SK-N-SH treated with all-trans-retinoic acid at 6 μM for 48 hours (cell line): Measurements from ENCODE around the gene ANKS3.

ENCODE experiments used
- ATAC-seq: fragments of 200-7000 bp; cut with Tn5 transposase; 3 replicates; pipeline ENCODE4 v1.9.1; 2020; ENCODE audit warnings: mild to moderate bottlenecking, moderate library complexity
- ARNTL ChIP-seq: fragments of 450-650 bp; formaldehyde crosslinking; IDR thresholded peaks from 2 replicates; pipeline ENCODE4 v1.5.0; 2020; ENCODE audit warnings: low read depth, mild to moderate bottlenecking, moderate library complexity, borderline replicate concordance
- BACH2 ChIP-seq: fragments of 250-450 bp; sonication (Bioruptor Pico); IDR thresholded peaks from 2 replicates; pipeline ENCODE4 v1.9.0; 2021; ENCODE audit warnings: mild to moderate bottlenecking, borderline replicate concordance
- CSDC2 ChIP-seq: fragments of 250-450 bp; sonication (Bioruptor Pico); IDR thresholded peaks from 2 replicates; pipeline ENCODE4 v1.5.0; 2020; ENCODE audit warnings: mild to moderate bottlenecking, moderate library complexity
- GLIS3 ChIP-seq: fragments of 250-450 bp; sonication (Bioruptor Pico); IDR thresholded peaks from 2 replicates; pipeline ENCODE4 v1.5.0; 2020; ENCODE audit warnings: mild to moderate bottlenecking, moderate library complexity
- ISL1 ChIP-seq: fragments of 250-450 bp; sonication (Bioruptor Pico); IDR thresholded peaks from 2 replicates; pipeline ENCODE4 v2.1.2; 2022; ENCODE audit warnings: mild to moderate bottlenecking, moderate library complexity
- OSR1 ChIP-seq: fragments of 250-450 bp; sonication (Bioruptor Pico); IDR thresholded peaks from 2 replicates; pipeline ENCODE4 v1.8.0; 2022; ENCODE audit warnings: moderate library complexity, mild to moderate bottlenecking, inconsistent platforms
- POU6F1 ChIP-seq: fragments of 250-450 bp; sonication (Bioruptor Pico); IDR thresholded peaks from 2 replicates; pipeline ENCODE4 v1.8.0; 2021; ENCODE audit warnings: low read depth, mild to moderate bottlenecking, moderate library complexity, borderline replicate concordance
- PPARA ChIP-seq: fragments of 250-450 bp; sonication (Bioruptor Pico); IDR thresholded peaks from 2 replicates; pipeline ENCODE4 v1.5.0; 2020; ENCODE audit warnings: mild to moderate bottlenecking, borderline replicate concordance
- RARB ChIP-seq: fragments of 250-450 bp; sonication (Bioruptor Pico); IDR thresholded peaks from 2 replicates; pipeline ENCODE4 v1.8.0; 2021; ENCODE audit warnings: mild to moderate bottlenecking, moderate library complexity
- SNAI2 ChIP-seq: fragments of 250-450 bp; sonication (Bioruptor Pico); IDR thresholded peaks from 2 replicates; pipeline ENCODE4 v1.5.0; 2020; ENCODE audit warnings: mild to moderate bottlenecking, moderate library complexity
- TCF4 ChIP-seq: fragments of 250-450 bp; sonication (Bioruptor Pico); IDR thresholded peaks from 2 replicates; pipeline ENCODE4 v1.8.0; 2021; ENCODE audit warnings: mild to moderate bottlenecking, moderate library complexity, borderline replicate concordance
- TOX ChIP-seq: fragments of 250-450 bp; sonication (Bioruptor Pico); IDR thresholded peaks from 2 replicates; pipeline ENCODE4 v1.8.0; 2021; ENCODE audit warnings: mild to moderate bottlenecking, moderate library complexity, borderline replicate concordance
- TSHZ2 ChIP-seq: fragments of 250-450 bp; sonication (Bioruptor Pico); IDR thresholded peaks from 2 replicates; pipeline ENCODE4 v1.5.0; 2020; ENCODE audit warnings: mild to moderate bottlenecking, moderate library complexity
- ZC3H10 ChIP-seq: fragments of 250-450 bp; sonication (Bioruptor Pico); IDR thresholded peaks from 2 replicates; pipeline ENCODE4 v1.5.1; 2021; ENCODE audit warnings: mild to moderate bottlenecking, moderate library complexity
- ZFP3 ChIP-seq: fragments of 250-450 bp; sonication (Bioruptor Pico); IDR thresholded peaks from 2 replicates; pipeline ENCODE4 v1.5.0; 2020; ENCODE audit warnings: mild to moderate bottlenecking, moderate library complexity
- ZFP30 ChIP-seq: fragments of 450-650 bp; formaldehyde crosslinking; IDR thresholded peaks from 2 replicates; pipeline ENCODE4 v1.5.0; 2022; ENCODE audit warnings: mild to moderate bottlenecking, moderate library complexity
- ZNF70 ChIP-seq: fragments of 450-650 bp; formaldehyde crosslinking; IDR thresholded peaks from 2 replicates; pipeline ENCODE4 v1.5.0; 2020; ENCODE audit warnings: mild to moderate bottlenecking, moderate library complexity
- ZNF8 ChIP-seq: fragments of 450-650 bp; formaldehyde crosslinking; IDR thresholded peaks from 2 replicates; pipeline ENCODE4 v1.5.0; 2020; ENCODE audit warnings: mild to moderate bottlenecking, moderate library complexity
- TF ChIP-seq, protein P1 (sequence below): fragments of 250-450 bp; sonication (Bioruptor Pico); IDR thresholded peaks from 2 replicates; pipeline ENCODE4 v1.8.0; 2020; ENCODE audit warnings: mild to moderate bottlenecking, moderate library complexity, borderline replicate concordance
- TF ChIP-seq, protein P2 (sequence below): fragments of 250-450 bp; sonication (Bioruptor Pico); IDR thresholded peaks from 2 replicates; pipeline ENCODE4 v1.5.1; 2021; ENCODE audit warnings: mild to moderate bottlenecking, moderate library complexity
- TF ChIP-seq, protein P3 (sequence below): fragments of 250-450 bp; sonication (Bioruptor Pico); IDR thresholded peaks from 2 replicates; pipeline ENCODE4 v1.5.1; 2020; ENCODE audit warnings: low read depth, mild to moderate bottlenecking, moderate library complexity

ANKS3 gene

GRCh38 chr16:4649744-4650442 lies 84.2 kb downstream of the ANKS3 start:
- TF ChIP-seq ZFP30 (no peak), POU6F1 (CRISPR knock-in tag) (no peak)
- TF ChIP-seq, protein P1, sequence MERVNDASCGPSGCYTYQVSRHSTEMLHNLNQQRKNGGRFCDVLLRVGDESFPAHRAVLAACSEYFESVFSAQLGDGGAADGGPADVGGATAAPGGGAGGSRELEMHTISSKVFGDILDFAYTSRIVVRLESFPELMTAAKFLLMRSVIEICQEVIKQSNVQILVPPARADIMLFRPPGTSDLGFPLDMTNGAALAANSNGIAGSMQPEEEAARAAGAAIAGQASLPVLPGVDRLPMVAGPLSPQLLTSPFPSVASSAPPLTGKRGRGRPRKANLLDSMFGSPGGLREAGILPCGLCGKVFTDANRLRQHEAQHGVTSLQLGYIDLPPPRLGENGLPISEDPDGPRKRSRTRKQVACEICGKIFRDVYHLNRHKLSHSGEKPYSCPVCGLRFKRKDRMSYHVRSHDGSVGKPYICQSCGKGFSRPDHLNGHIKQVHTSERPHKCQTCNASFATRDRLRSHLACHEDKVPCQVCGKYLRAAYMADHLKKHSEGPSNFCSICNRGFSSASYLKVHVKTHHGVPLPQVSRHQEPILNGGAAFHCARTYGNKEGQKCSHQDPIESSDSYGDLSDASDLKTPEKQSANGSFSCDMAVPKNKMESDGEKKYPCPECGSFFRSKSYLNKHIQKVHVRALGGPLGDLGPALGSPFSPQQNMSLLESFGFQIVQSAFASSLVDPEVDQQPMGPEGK (CRISPR knock-in tag) = no peak
- no peak; the same call in 2 of the 3 replicates for ATAC-seq

DNA sequence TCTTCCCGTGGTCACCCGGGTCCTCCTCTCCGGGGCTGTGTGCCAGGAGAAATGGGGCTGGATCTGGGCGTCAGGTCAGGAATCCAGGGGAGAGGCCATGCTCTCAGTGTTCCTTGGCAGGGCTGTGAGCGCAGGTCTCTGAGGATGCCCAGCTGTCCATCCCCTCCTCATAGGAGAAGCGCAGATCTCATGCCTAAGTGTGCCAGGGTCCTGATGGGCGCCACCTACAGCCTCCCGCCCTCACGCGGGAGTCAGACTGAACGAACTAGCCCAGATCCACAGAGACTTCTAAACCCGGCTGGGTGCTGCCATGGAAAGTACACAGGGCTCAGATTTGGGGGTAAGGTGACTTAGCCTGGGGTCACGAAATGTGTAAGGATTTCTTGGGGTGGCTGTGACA lies 85.2 kb downstream of the ANKS3 start:
- ATAC-seq = no peak
- no peak for TF ChIP-seq ARNTL
- no peak for TF ChIP-seq BACH2 (CRISPR knock-in tag)
- no peak for TF ChIP-seq TOX (CRISPR knock-in tag)
- TF ChIP-seq GLIS3 = no peak
- TF ChIP-seq PPARA (CRISPR knock-in tag) = no peak
- TF ChIP-seq RARB = no peak
- TF ChIP-seq, protein P1 (CRISPR knock-in tag) = no peak
- no peak for TF ChIP-seq POU6F1 (CRISPR knock-in tag)
- no peak for TF ChIP-seq CSDC2 (CRISPR knock-in tag)

GRCh38 chr16:4647644-4647980 lies 86.5 kb downstream of the ANKS3 start:
- ATAC-seq = no peak

More at GRCh38 chr16:4647644-4647980, 86.5 kb downstream of the ANKS3 start:
- no peak for TF ChIP-seq OSR1 (CRISPR knock-in tag)
- no peak for TF ChIP-seq ZFP3
- TF ChIP-seq ISL1 (CRISPR knock-in tag) = no peak
- no peak for TF ChIP-seq PPARA (CRISPR knock-in tag)
- TF ChIP-seq, protein P2, sequence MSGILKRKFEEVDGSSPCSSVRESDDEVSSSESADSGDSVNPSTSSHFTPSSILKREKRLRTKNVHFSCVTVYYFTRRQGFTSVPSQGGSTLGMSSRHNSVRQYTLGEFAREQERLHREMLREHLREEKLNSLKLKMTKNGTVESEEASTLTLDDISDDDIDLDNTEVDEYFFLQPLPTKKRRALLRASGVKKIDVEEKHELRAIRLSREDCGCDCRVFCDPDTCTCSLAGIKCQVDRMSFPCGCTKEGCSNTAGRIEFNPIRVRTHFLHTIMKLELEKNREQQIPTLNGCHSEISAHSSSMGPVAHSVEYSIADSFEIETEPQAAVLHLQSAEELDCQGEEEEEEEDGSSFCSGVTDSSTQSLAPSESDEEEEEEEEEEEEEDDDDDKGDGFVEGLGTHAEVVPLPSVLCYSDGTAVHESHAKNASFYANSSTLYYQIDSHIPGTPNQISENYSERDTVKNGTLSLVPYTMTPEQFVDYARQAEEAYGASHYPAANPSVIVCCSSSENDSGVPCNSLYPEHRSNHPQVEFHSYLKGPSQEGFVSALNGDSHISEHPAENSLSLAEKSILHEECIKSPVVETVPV (CRISPR knock-in tag) = no peak
- TF ChIP-seq ZFP30 = no peak
- no peak for TF ChIP-seq CSDC2 (CRISPR knock-in tag)
- TF ChIP-seq TCF4 = no peak
- TF ChIP-seq ZC3H10 (CRISPR knock-in tag) = no peak
- TF ChIP-seq, protein P3, sequence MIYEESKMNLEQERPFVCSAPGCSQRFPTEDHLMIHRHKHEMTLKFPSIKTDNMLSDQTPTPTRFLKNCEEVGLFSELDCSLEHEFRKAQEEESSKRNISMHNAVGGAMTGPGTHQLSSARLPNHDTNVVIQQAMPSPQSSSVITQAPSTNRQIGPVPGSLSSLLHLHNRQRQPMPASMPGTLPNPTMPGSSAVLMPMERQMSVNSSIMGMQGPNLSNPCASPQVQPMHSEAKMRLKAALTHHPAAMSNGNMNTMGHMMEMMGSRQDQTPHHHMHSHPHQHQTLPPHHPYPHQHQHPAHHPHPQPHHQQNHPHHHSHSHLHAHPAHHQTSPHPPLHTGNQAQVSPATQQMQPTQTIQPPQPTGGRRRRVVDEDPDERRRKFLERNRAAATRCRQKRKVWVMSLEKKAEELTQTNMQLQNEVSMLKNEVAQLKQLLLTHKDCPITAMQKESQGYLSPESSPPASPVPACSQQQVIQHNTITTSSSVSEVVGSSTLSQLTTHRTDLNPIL (CRISPR knock-in tag) = no peak
- no peak for TF ChIP-seq GLIS3
- TF ChIP-seq ZNF8 (CRISPR knock-in tag) = no peak
- no peak for TF ChIP-seq POU6F1 (CRISPR knock-in tag)
- no peak for TF ChIP-seq BACH2 (CRISPR knock-in tag)
- no peak for TF ChIP-seq ZNF70 (CRISPR knock-in tag)
- TF ChIP-seq TSHZ2 (CRISPR knock-in tag) = no peak
- TF ChIP-seq TOX (CRISPR knock-in tag) = no peak
- TF ChIP-seq ARNTL = no peak
- no peak for TF ChIP-seq SNAI2 (CRISPR knock-in tag)
